ENCODE results near the gene GPR15LG. TPM values are rescaled to one million over a fixed set of nuclear protein-coding genes. Genes with fewer than 3 reads are reported as not detected.
A peak's percentile ranks its signal among the peaks of the same experiment; 100 is the strongest.

The GPR15LG gene
- total RNA-seq, 6 experiments from 2014 or later, result not detected

DNA sequence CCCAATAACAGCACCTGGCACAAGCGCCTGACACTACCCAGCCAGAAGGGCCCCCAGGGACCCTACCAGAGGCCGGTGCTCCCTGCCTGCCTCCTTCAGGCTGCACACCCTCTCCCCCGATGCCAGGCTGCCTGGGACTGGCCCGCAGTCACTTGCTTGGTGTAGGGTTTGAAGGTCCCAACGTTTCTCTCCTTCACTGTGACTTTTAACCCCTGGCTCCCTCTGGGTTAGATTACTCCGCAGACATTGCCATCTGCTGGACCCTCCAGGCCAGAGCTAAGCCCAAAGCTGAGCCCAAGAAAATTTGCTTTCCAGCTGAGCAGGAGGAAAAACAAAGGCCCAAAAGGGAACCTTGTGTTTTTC lies 27.6 kb downstream of the GPR15LG start:
- Mint-ChIP-seq H3K4me1 (ENCODE audit: low read depth) (no peaks in the 10 kb centered on the region), H3K36me3 (ENCODE audit: low read depth) (no peaks in the 10 kb centered on the region), H3K4me3 (no peak overlapping the region), H3K27me3 (ENCODE audit: insufficient read depth) (peaks cover 24% of the 10 kb centered on the region), H3K9me3 (no peaks in the 10 kb centered on the region), H3K27ac (no peak overlapping the region)
- no peak for DNase-seq
- TF ChIP-seq, protein P1, sequence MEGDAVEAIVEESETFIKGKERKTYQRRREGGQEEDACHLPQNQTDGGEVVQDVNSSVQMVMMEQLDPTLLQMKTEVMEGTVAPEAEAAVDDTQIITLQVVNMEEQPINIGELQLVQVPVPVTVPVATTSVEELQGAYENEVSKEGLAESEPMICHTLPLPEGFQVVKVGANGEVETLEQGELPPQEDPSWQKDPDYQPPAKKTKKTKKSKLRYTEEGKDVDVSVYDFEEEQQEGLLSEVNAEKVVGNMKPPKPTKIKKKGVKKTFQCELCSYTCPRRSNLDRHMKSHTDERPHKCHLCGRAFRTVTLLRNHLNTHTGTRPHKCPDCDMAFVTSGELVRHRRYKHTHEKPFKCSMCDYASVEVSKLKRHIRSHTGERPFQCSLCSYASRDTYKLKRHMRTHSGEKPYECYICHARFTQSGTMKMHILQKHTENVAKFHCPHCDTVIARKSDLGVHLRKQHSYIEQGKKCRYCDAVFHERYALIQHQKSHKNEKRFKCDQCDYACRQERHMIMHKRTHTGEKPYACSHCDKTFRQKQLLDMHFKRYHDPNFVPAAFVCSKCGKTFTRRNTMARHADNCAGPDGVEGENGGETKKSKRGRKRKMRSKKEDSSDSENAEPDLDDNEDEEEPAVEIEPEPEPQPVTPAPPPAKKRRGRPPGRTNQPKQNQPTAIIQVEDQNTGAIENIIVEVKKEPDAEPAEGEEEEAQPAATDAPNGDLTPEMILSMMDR (IDR thresholded peaks at IDR 0.05), result no peak

DNA sequence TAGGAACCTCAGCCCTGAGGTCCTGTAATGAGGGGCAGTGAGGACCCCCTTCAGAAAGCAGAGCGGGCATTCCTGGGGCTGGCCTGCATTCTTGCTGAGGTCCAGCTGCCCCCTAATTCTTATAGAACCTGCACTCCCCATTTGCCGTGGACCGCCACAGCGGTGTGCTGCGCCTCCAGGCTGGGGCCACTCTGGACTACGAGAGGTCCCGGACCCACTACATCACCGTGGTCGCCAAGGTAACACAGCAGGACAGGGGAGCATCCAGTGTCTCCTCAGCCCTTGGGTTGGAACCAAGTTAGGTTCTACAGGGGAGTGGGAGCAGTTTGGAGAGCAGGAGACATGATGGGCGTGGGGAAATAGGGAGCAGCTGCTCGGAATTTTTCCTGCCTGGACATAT lies 28.1 kb downstream of the GPR15LG start:
- TF ChIP-seq, protein P1 (IDR thresholded peaks at IDR 0.05), result no peak
- Mint-ChIP-seq H3K9me3 (no peaks in the 10 kb centered on the region), H3K4me1 (ENCODE audit: low read depth) (no peaks in the 10 kb centered on the region), H3K4me3 (no peak overlapping the region), H3K27ac (no peak overlapping the region), H3K27me3 (ENCODE audit: insufficient read depth) (peaks cover 20% of the 10 kb centered on the region), H3K36me3 (ENCODE audit: low read depth) (no peaks in the 10 kb centered on the region)
- no peak for DNase-seq

DNA sequence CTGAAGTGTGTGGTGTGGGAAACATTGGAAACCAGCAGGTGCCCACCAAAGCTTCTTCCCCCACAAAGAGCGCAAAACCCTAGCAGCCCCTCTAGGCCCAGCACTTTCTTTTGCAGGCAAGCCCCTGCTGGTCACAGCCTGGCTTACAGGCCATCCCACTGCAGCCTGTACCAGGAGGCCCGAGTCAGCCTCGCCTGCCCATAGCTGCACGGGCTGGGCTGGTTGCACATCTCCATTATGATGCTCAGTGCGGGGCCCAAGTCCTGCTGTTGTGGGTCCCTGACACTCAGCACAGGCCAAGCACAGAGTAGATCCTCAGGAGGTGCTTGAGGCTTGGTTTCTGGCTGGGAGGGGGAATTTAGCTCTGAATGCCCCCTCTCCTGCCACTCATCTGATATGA lies 28.7 kb downstream of the GPR15LG start:
- Mint-ChIP-seq H3K9me3 (no peaks in the 10 kb centered on the region), H3K36me3 (ENCODE audit: low read depth) (no peaks in the 10 kb centered on the region), H3K27ac (no peak overlapping the region), H3K27me3 (ENCODE audit: insufficient read depth) (peaks cover 25% of the 10 kb centered on the region), H3K4me3 (no peak overlapping the region), H3K4me1 (ENCODE audit: low read depth) (no peaks in the 10 kb centered on the region)
- no peak for DNase-seq
- TF ChIP-seq, protein P1 (IDR thresholded peaks at IDR 0.05), result no peak

DNA sequence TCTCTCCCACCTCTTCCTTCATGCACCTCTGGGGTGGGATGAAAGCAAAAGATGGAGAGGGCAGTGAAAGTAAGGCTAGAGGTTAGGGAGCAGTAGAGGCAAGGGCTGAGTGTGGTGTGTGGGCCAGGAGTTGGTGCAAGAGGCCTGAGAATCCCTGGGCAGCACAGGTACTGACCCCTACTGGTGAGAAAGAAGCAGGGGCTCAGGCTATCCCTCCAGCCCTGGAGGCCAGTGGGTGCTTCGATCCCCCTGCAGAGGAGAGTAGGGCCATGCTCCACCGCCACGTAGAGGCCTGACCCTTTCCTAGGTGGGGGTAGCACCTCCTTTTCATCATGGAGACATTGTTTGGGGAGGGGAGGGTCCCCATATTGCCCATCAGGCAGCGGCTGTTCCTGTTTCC lies 30.5 kb downstream of the GPR15LG start:
- no peak overlapping the region for H3K4me3 Mint-ChIP-seq
- no peak overlapping the region for H3K27ac Mint-ChIP-seq
- H3K36me3 Mint-ChIP-seq (ENCODE audit: low read depth), result no peaks in the 10 kb centered on the region
- TF ChIP-seq, protein P1 (IDR thresholded peaks at IDR 0.05), result peak; percentile 63; the same call in 1 of the 2 replicates
- DNase-seq, result no peak
- H3K27me3 Mint-ChIP-seq (ENCODE audit: insufficient read depth), result peaks cover 18% of the 10 kb centered on the region
- no peaks in the 10 kb centered on the region for H3K9me3 Mint-ChIP-seq
- no peaks in the 10 kb centered on the region for H3K4me1 Mint-ChIP-seq (ENCODE audit: low read depth)

DNA sequence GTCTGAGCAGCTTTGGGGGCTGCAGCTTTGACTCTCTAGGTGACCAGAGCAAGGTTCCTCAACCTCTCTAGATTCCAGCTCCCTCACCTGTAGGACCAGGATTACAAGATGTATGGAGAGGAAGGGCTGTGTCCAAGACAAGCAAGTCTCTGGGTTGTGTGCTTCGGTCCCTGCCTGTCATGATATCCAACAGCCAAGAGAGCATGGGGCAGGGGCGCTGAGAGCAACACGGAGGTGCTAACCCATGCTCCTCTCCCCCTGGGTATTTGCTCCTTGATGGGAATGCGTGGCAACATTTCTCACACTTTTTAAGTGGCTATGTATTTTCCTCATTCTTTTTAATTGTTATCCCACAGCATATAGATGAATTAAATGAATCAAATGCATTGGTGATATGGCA lies 31.0 kb downstream of the GPR15LG start:
- no peak for DNase-seq
- Mint-ChIP-seq H3K27ac (no peak overlapping the region), H3K4me3 (no peak overlapping the region), H3K27me3 (ENCODE audit: insufficient read depth) (peaks cover 14% of the 10 kb centered on the region), H3K4me1 (ENCODE audit: low read depth) (no peaks in the 10 kb centered on the region), H3K36me3 (ENCODE audit: low read depth) (no peaks in the 10 kb centered on the region), H3K9me3 (no peaks in the 10 kb centered on the region)
- TF ChIP-seq, protein P1 (IDR thresholded peaks at IDR 0.05), result no peak
